SK-N-SH (cell line): ENCODE data around the gene SMARCA2.

Experiments used
- EZH2phosphoT487 ChIP-seq: fragments of 200-600 bp; sonication (generic); IDR thresholded peaks from 2 replicates; pipeline ENCODE4 v1.6.1; 2017; ENCODE audit warnings: low read depth, mixed run types, mild to moderate bottlenecking, antibody characterized with exemption, moderate library complexity, borderline replicate concordance
- POLR2AphosphoS5 ChIP-seq: IDR thresholded peaks from 2 replicates; pipeline ENCODE4 v1.6.1; 2012; ENCODE audit warnings: low read depth, low read length
- TF ChIP-seq, protein P1 (sequence below): fragments of 200-600 bp; sonication (generic); IDR thresholded peaks from 2 replicates; pipeline ENCODE4 v1.6.1; 2017; ENCODE audit warnings: antibody characterized with exemption, mild to moderate bottlenecking, moderate library complexity

DNA sequence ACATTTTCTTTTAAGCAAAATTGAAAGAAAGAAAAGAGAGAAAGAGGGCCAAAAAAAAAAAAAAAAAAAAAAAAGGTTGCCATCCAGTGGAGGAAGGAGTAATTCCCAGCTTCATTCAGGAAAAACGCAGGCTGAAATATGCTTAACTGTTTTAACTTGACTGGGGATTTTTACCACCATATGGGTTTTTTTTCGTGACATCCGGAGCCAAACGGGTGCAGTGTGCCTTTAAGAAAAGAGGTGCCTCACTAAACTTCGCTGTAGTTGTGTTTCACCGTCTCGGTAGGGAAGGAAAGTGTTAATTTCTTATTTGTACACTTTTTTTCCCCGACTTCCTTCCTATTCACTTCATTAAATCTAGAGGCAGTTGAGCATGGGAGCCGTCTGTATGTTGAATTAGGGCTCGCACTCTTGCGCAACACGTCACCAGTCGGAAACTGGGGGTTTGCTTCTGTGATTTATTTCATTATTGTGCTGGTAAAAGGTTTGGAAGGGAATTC, 143.0 kb downstream of the SMARCA2 start:
- TF ChIP-seq, protein P1, sequence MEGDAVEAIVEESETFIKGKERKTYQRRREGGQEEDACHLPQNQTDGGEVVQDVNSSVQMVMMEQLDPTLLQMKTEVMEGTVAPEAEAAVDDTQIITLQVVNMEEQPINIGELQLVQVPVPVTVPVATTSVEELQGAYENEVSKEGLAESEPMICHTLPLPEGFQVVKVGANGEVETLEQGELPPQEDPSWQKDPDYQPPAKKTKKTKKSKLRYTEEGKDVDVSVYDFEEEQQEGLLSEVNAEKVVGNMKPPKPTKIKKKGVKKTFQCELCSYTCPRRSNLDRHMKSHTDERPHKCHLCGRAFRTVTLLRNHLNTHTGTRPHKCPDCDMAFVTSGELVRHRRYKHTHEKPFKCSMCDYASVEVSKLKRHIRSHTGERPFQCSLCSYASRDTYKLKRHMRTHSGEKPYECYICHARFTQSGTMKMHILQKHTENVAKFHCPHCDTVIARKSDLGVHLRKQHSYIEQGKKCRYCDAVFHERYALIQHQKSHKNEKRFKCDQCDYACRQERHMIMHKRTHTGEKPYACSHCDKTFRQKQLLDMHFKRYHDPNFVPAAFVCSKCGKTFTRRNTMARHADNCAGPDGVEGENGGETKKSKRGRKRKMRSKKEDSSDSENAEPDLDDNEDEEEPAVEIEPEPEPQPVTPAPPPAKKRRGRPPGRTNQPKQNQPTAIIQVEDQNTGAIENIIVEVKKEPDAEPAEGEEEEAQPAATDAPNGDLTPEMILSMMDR: peak; percentile 31; the same call in 1 of the 2 replicates
- TF ChIP-seq EZH2phosphoT487 (no peak), POLR2AphosphoS5 (no peak)
